ENCODE data around the gene C1orf105. TPM values are rescaled to one million over a fixed set of nuclear protein-coding genes. Genes with fewer than 3 reads are reported as not detected.

C1orf105 gene
- total and polyA plus RNA-seq, 2 of the 8 experiments (the other 6 are each of a cell fraction or from before 2014, with no cell fraction given) = not detected

GRCh38 chr1:172471666-172472065 lies 51.2 kb downstream of the C1orf105 start:
- no peak overlapping the region for H4K5ac ChIP-seq (ENCODE audit: insufficient read length, low read depth, low read length)
- no peak overlapping the region for H2AK5ac ChIP-seq (ENCODE audit: low read depth, low read length)
- H2AFZ ChIP-seq (ENCODE audit: low read length) = no peak overlapping the region
- H2BK15ac ChIP-seq (ENCODE audit: low read length) = no peak overlapping the region
- no peaks in the 10 kb centered on the region for H3K79me1 ChIP-seq (ENCODE audit: low read depth, low read length)
- no peak overlapping the region for H2BK5ac ChIP-seq (ENCODE audit: low read depth, low read length)
- no peaks in the 10 kb centered on the region for H3K36me3 ChIP-seq (ENCODE audit: control insufficient read depth in 2 of 4, insufficient read depth in 4 of 4, low read length in 3 of 4)
- FAIRE-seq = no peak
- ChIA-PET CTCF (ENCODE audit: partially characterized antibody) (interaction anchor here (1.0 to 1.1 kb wide), 2 partner anchors 11 to 28 kb away, joined by 3 to 6 read pairs; partner anchors contain the start of gene PIGC), POLR2A (ENCODE audit: partially characterized antibody) (no interaction called here)
- no peaks in the 10 kb centered on the region for H3K79me2 ChIP-seq (ENCODE audit: control insufficient read depth in 1 of 2, insufficient read depth in 2 of 2, low read length in 2 of 2)
- no peaks in the 10 kb centered on the region for H3K23me2 ChIP-seq (ENCODE audit: low read depth, low read length)
- no peak for DNase-seq (ENCODE audit: low read depth in 1 of 2, low spot score in 2 of 2)
- H3K4ac ChIP-seq (replicated peaks; ENCODE audit: insufficient read length, low read depth, low read length) = no peak overlapping the region
- H3K27me3 ChIP-seq (replicated peaks in 1 of 4; ENCODE audit: control insufficient read depth in 3 of 4, extremely low read depth in 1 of 4, insufficient read depth in 3 of 4, low read length in 3 of 4) = no peaks in the 10 kb centered on the region
- no peaks in the 10 kb centered on the region for H3K9me3 ChIP-seq (ENCODE audit: insufficient read depth in 2 of 2, low read depth in 1 of 2, low read length in 1 of 2)
- H4K20me1 ChIP-seq (replicated peaks in 1 of 2; ENCODE audit: control insufficient read depth in 1 of 2, insufficient read depth in 2 of 2, low read length in 2 of 2) = no peaks in the 10 kb centered on the region
- H2BK12ac ChIP-seq (ENCODE audit: low read depth, low read length) = no peak overlapping the region
- no peak overlapping the region for H3K4me2 ChIP-seq (ENCODE audit: insufficient read depth in 1 of 2, low read depth in 2 of 2, low read length in 2 of 2)
- no peaks in the 10 kb centered on the region for H3K4me1 ChIP-seq (replicated peaks in 1 of 4; ENCODE audit: control insufficient read depth in 3 of 4, insufficient read depth in 4 of 4, low read length in 3 of 4)
- WGBS, 2 experiments (ENCODE audit: extremely low coverage in 1 of 2, insufficient coverage in 1 of 2, insufficient read length in 1 of 2, insufficient replicate concordance in 2 of 2, low coverage in 1 of 2, low lambda C conversion rate in 2 of 2, missing lambda C conversion rate in 1 of 2) = 75% methylated on average over 1 of the region's 1 CpG; no CpG with 5 or more reads in 1 of the 2 experiments
- H3K14ac ChIP-seq (ENCODE audit: insufficient read length) = no peak overlapping the region
- H4K91ac ChIP-seq (replicated peaks; ENCODE audit: insufficient read length, low read length) = no peak overlapping the region
- H3K56ac ChIP-seq (replicated peaks; ENCODE audit: insufficient read length, low read depth, low read length) = no peak overlapping the region
- no peak overlapping the region for H3K18ac ChIP-seq (ENCODE audit: extremely low read depth, low read length)
- no peak overlapping the region for H3K9ac ChIP-seq (replicated peaks in 1 of 4; ENCODE audit: extremely low read depth in 1 of 4, low read depth in 3 of 4, low read length in 3 of 4)
- H3K27ac ChIP-seq (ENCODE audit: low read depth, low read length) = no peak overlapping the region
- no peak overlapping the region for H2BK20ac ChIP-seq (ENCODE audit: low read length)
- H3K4me3 ChIP-seq (ENCODE audit: extremely low read depth in 1 of 4, insufficient read depth in 2 of 4, low read depth in 3 of 4, low read length in 4 of 4) = no peak overlapping the region
- H2BK120ac ChIP-seq (replicated peaks; ENCODE audit: low read depth, low read length) = no peak overlapping the region
- no peak overlapping the region for H4K8ac ChIP-seq (ENCODE audit: extremely low read depth, insufficient read depth, low read length)
- no peak overlapping the region for H3K23ac ChIP-seq (ENCODE audit: insufficient read length)
- TF ChIP-seq EZH2 (IDR thresholded peaks at IDR 0.05; ENCODE audit: low read depth, low read length, severe bottlenecking) = no peak
- no peak for TF ChIP-seq KDM4A (IDR thresholded peaks at IDR 0.05; ENCODE audit: low read depth, low read length, severe bottlenecking)
- no peak for TF ChIP-seq CHD1 (IDR thresholded peaks at IDR 0.05; ENCODE audit: low read depth, low read length)
- no peak for TF ChIP-seq CEBPB (IDR thresholded peaks at IDR 0.05; ENCODE audit: low read depth, low read length)
- no peak for TF ChIP-seq RNF2 (IDR thresholded peaks at IDR 0.05; ENCODE audit: borderline replicate concordance, low read depth, low read length, missing control alignments, poor library complexity, severe bottlenecking)
- TF ChIP-seq, protein P1, sequence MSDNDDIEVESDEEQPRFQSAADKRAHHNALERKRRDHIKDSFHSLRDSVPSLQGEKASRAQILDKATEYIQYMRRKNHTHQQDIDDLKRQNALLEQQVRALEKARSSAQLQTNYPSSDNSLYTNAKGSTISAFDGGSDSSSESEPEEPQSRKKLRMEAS (IDR thresholded peaks at IDR 0.05) = no peak
- no peak for TF ChIP-seq SAP30 (IDR thresholded peaks at IDR 0.05; ENCODE audit: insufficient read depth, insufficient replicate concordance, low read length)
- TF ChIP-seq YY1 (IDR thresholded peaks at IDR 0.05; ENCODE audit: low read depth, low read length) = no peak
- no peak for TF ChIP-seq SP4 (IDR thresholded peaks at IDR 0.05; ENCODE audit: low read length)
- no peak for TF ChIP-seq TAF1 (IDR thresholded peaks at IDR 0.05; ENCODE audit: low read depth, low read length)
- TF ChIP-seq GABPA (IDR thresholded peaks at IDR 0.05; ENCODE audit: borderline replicate concordance, insufficient read depth, low read length) = no peak
- no peak for TF ChIP-seq KDM5A (IDR thresholded peaks at IDR 0.05; ENCODE audit: low read length)
- TF ChIP-seq POLR2A (IDR thresholded peaks at IDR 0.05; ENCODE audit: control extremely low read depth in 1 of 2, low read depth in 2 of 2, low read length in 2 of 2) = no peak
- no peak for TF ChIP-seq CBX8 (IDR thresholded peaks at IDR 0.05; ENCODE audit: borderline replicate concordance, low read depth, low read length)
- TF ChIP-seq SRF (IDR thresholded peaks at IDR 0.05; ENCODE audit: low read depth, low read length) = no peak
